Osteocyte (in vitro differentiated cells): ENCODE measurements around the gene NRG3. TPM values are rescaled to one million over a fixed set of nuclear protein-coding genes. Genes with fewer than 3 reads are reported as not detected.

Experiments used
- DNase-seq: peaks from one replicate; pipeline ENCODE4 v3.0.0; 2021; ENCODE audit warnings: mixed read lengths; ENCODE audit not compliant: unreplicated experiment; ENCODE audit errors: extremely low spot score
- H3K27ac Mint-ChIP-seq: one replicate; pipeline ENCODE4 v1.8.0; 2021; ENCODE audit warnings: mild to moderate bottlenecking, mixed read lengths; ENCODE audit not compliant: unreplicated experiment
- H3K27me3 Mint-ChIP-seq: one replicate; pipeline ENCODE4 v1.8.0; 2021; ENCODE audit warnings: mixed read lengths; ENCODE audit not compliant: unreplicated experiment
- H3K36me3 Mint-ChIP-seq: one replicate; pipeline ENCODE4 v1.8.0; 2021; ENCODE audit warnings: mixed read lengths; ENCODE audit not compliant: unreplicated experiment
- H3K4me1 Mint-ChIP-seq: one replicate; pipeline ENCODE4 v1.8.0; 2021; ENCODE audit warnings: mixed read lengths; ENCODE audit not compliant: unreplicated experiment
- H3K4me3 Mint-ChIP-seq: one replicate; pipeline ENCODE4 v1.8.0; 2021; ENCODE audit warnings: mild to moderate bottlenecking, moderate library complexity, mixed read lengths; ENCODE audit not compliant: unreplicated experiment
- H3K9me3 Mint-ChIP-seq: one replicate; pipeline ENCODE4 v1.8.0; 2021; ENCODE audit warnings: mixed read lengths; ENCODE audit not compliant: unreplicated experiment
- CTCF ChIP-seq: fragments of 200-600 bp; sonication (generic); IDR thresholded peaks from 2 replicates; pipeline ENCODE4 v1.5.0; 2021; ENCODE audit warnings: antibody characterized with exemption, mild to moderate bottlenecking, moderate library complexity
- total RNA-seq: library from RNA; stranded (reverse); gene quantifications from 2 replicates; pipeline ENCODE4 v1.2.1, GENCODE V29; 2021

Gene NRG3
- total RNA-seq, 1 donor from 2014 or later: not detected

GRCh38 chr10:82162549-82163195, 287.7 kb downstream of the NRG3 start:
- peaks cover 14% of the 10 kb centered on the region for H3K9me3 Mint-ChIP-seq
- no peaks in the 10 kb centered on the region for H3K27me3 Mint-ChIP-seq
- H3K36me3 Mint-ChIP-seq: no peaks in the 10 kb centered on the region
- no peak overlapping the region for H3K4me3 Mint-ChIP-seq
- H3K27ac Mint-ChIP-seq: no peak overlapping the region
- no peaks in the 10 kb centered on the region for H3K4me1 Mint-ChIP-seq
- no peak for DNase-seq
- no peak for TF ChIP-seq CTCF

GRCh38 chr10:82171899-82172298, 296.9 kb downstream of the NRG3 start:
- TF ChIP-seq CTCF: no peak
- Mint-ChIP-seq H3K4me3 (no peak overlapping the region), H3K9me3 (peaks cover 21% of the 10 kb centered on the region), H3K27me3 (no peaks in the 10 kb centered on the region), H3K4me1 (no peaks in the 10 kb centered on the region), H3K36me3 (no peaks in the 10 kb centered on the region), H3K27ac (no peak overlapping the region)
- DNase-seq: no peak

DNA sequence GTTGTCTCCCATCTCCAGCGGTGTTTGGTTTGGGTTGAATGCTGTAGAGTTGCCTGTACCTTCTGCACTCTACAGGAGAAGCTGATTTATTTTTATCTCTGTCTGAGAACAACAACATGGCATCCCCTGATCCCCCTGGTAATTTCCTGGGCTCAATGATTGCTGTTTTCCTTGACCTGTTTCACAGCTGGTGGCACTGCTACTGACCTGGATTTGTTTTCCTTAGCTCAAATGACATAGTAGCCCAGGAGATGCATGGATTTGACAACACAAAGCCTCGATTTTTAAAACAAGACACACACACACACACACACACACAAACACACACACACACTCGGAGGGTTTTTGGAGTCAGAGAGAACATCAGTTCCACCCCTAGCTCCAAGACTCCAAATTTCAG, 301.6 kb downstream of the NRG3 start:
- TF ChIP-seq CTCF: no peak
- Mint-ChIP-seq H3K36me3 (no peaks in the 10 kb centered on the region), H3K27me3 (no peaks in the 10 kb centered on the region)

GRCh38 chr10:82190432-82191260, 315.7 kb downstream of the NRG3 start:
- H3K27me3 Mint-ChIP-seq: no peaks in the 10 kb centered on the region
- no peak overlapping the region for H3K27ac Mint-ChIP-seq
- no peak for DNase-seq
- TF ChIP-seq CTCF: no peak
- H3K9me3 Mint-ChIP-seq: no peaks in the 10 kb centered on the region
- no peaks in the 10 kb centered on the region for H3K36me3 Mint-ChIP-seq
- H3K4me3 Mint-ChIP-seq: no peak overlapping the region
- no peaks in the 10 kb centered on the region for H3K4me1 Mint-ChIP-seq

More for the DNA sequence above, 301.6 kb downstream of the NRG3 start:
- no peak overlapping the region for H3K4me3 Mint-ChIP-seq
- H3K4me1 Mint-ChIP-seq: no peaks in the 10 kb centered on the region
- H3K27ac Mint-ChIP-seq: no peak overlapping the region
- no peak for DNase-seq
- peaks cover 33% of the 10 kb centered on the region for H3K9me3 Mint-ChIP-seq

GRCh38 chr10:82191653-82192052, 316.7 kb downstream of the NRG3 start:
- no peaks in the 10 kb centered on the region for H3K9me3 Mint-ChIP-seq

More at GRCh38 chr10:82191653-82192052, 316.7 kb downstream of the NRG3 start:
- H3K4me3 Mint-ChIP-seq: no peak overlapping the region
- no peak for TF ChIP-seq CTCF
- no peaks in the 10 kb centered on the region for H3K4me1 Mint-ChIP-seq
- H3K27ac Mint-ChIP-seq: no peak overlapping the region
- H3K27me3 Mint-ChIP-seq: no peaks in the 10 kb centered on the region
- no peaks in the 10 kb centered on the region for H3K36me3 Mint-ChIP-seq
- no peak for DNase-seq
